Tibial artery (tissue), 4 donors: ENCODE results near the gene ILRUN.
"Not testable (repeated sequence)": the region's sequence is repeated elsewhere in the genome, so short reads cannot be mapped to it uniquely, and the experiment has no call there.

Experiments
- DNase-seq, 2 donors: peaks; one replicate each; pipeline ENCODE4 v3.0.0-alpha.2; 2019
- H3K27ac ChIP-seq, 2 donors: fragments of 200-600 bp; sonication (generic) in 1 of 2; 1 replicate in 1 of 2; 2 replicates in 1 of 2; pipeline ENCODE4 v1.5.1; 2018 to 2019; ENCODE audit warnings: mild to moderate bottlenecking in 1 of 2
- H3K27me3 ChIP-seq, 2 donors: fragments of 200-600 bp; sonication (generic) in 1 of 2; one replicate each; pipeline versions ENCODE4 v1.5.1 to v1.6.0; 2016 to 2019
- H3K36me3 ChIP-seq, 3 donors: fragments of 200-600 bp; sonication (generic) in 2 of 3; one replicate each; pipeline ENCODE4 v1.5.1; 2016 to 2019; ENCODE audit warnings: mild to moderate bottlenecking in 2 of 3
- H3K4me1 ChIP-seq, 4 donors: fragments of 200-600 bp; sonication (generic) in 2 of 4; 1 replicate in 3 of 4; 2 replicates in 1 of 4; pipeline ENCODE4 v1.5.1; 2016 to 2019
- H3K4me3 ChIP-seq, 2 donors: fragments of 200-600 bp; sonication (generic) in 1 of 2; 1 replicate in 1 of 2; 2 replicates in 1 of 2; pipeline ENCODE4 v1.5.1; 2018 to 2019; ENCODE audit warnings: mild to moderate bottlenecking in 2 of 2
- H3K9me3 ChIP-seq, 3 donors: fragments of 200-600 bp; sonication (generic) in 1 of 3; one replicate each; pipeline ENCODE4 v1.5.1; 2016 to 2019
- intact Hi-C: fragments of 100-400 bp; cut with DNase I; formaldehyde crosslinking; loops from one replicate; pipeline ENCODE4 v1.15.0; 2023; ENCODE audit warnings: low total_unique reads
- TF ChIP-seq, protein P1 (sequence below), 2 experiments: fragments of 200-600 bp in 1 of 2; fragments of 450-650 bp in 1 of 2; IDR thresholded peaks; one replicate each; pipeline ENCODE4 v1.5.1; 2017 to 2019; ENCODE audit warnings: antibody characterized with exemption in 2 of 2, mild to moderate bottlenecking in 1 of 2, moderate library complexity in 1 of 2

Gene ILRUN

DNA sequence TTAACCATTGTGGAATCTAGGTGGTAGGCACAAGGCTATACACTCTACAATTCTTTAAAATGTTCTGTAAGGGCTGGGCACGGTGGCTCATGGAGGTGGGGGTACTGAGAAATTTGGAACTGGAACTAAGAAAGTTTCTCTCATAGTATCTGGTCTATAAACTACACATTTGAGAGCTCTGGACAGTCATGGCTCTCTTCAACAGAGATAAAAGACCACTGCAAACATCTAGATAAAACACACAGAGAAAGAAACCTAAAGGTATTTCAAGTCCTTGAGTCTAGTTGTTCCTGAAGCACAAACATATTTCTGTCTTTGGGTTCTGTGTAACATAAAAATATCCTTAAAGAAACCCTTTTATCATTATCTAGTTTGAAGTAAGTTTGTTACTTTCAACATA lies 35.2 kb downstream of the ILRUN start:
- TF ChIP-seq, protein P1, sequence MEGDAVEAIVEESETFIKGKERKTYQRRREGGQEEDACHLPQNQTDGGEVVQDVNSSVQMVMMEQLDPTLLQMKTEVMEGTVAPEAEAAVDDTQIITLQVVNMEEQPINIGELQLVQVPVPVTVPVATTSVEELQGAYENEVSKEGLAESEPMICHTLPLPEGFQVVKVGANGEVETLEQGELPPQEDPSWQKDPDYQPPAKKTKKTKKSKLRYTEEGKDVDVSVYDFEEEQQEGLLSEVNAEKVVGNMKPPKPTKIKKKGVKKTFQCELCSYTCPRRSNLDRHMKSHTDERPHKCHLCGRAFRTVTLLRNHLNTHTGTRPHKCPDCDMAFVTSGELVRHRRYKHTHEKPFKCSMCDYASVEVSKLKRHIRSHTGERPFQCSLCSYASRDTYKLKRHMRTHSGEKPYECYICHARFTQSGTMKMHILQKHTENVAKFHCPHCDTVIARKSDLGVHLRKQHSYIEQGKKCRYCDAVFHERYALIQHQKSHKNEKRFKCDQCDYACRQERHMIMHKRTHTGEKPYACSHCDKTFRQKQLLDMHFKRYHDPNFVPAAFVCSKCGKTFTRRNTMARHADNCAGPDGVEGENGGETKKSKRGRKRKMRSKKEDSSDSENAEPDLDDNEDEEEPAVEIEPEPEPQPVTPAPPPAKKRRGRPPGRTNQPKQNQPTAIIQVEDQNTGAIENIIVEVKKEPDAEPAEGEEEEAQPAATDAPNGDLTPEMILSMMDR (IDR thresholded peaks at IDR 0.05): no peak
- H3K27ac ChIP-seq: no peak overlapping the region
- H3K4me1 ChIP-seq: peaks cover 0 to 48% (median 35%) of the 10 kb centered on the region in 4 donors
- no peaks in the 10 kb centered on the region for H3K9me3 ChIP-seq
- no peaks in the 10 kb centered on the region for H3K27me3 ChIP-seq
- intact Hi-C loops: no loop called here
- no peaks in the 10 kb centered on the region for H3K36me3 ChIP-seq
- no peak overlapping the region for H3K4me3 ChIP-seq
- DNase-seq: no peak

DNA sequence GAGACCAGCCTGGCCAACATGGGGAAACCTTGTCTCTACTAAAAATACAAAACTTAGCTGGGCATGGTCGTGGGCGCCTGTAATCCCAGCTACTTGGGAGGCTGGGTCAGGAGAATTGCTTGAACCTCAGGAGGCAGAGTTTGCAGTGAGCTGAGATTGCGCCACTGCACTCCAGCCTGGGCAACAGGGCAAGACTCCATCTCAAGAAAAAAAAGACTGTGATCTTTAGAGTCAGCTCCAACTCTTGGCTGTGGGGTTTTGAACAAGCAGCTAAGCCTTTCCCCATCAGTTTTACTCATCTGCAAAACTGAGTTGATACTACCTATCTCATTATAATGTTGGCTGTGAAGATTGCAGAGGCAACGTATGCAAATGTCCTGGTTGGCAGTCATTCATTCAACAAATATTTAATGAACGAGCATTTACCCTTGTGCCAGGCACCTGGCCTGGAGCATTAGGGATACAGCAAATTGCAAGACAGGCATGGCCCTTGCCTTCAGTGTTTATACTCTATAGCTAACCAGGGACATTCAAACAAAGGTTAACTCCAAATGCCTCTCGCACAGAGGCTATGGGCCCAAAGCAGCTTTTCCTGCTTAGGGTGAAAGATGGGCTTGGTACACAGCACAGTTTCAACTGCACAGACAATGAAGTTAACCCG lies 37.8 kb downstream of the ILRUN start:
- H3K27ac ChIP-seq: peak overlapping the region in 1 of 2 donors; percentile 85
- DNase-seq: no peak
- no peaks in the 10 kb centered on the region for H3K27me3 ChIP-seq
- TF ChIP-seq, protein P1 (IDR thresholded peaks at IDR 0.05): no peak
- H3K4me1 ChIP-seq: peaks cover 0 to 40% (median 27%) of the 10 kb centered on the region in 4 donors
- intact Hi-C loops: no loop called here
- H3K36me3 ChIP-seq: no peaks in the 10 kb centered on the region
- H3K4me3 ChIP-seq: no peak overlapping the region
- H3K9me3 ChIP-seq: no peaks in the 10 kb centered on the region

DNA sequence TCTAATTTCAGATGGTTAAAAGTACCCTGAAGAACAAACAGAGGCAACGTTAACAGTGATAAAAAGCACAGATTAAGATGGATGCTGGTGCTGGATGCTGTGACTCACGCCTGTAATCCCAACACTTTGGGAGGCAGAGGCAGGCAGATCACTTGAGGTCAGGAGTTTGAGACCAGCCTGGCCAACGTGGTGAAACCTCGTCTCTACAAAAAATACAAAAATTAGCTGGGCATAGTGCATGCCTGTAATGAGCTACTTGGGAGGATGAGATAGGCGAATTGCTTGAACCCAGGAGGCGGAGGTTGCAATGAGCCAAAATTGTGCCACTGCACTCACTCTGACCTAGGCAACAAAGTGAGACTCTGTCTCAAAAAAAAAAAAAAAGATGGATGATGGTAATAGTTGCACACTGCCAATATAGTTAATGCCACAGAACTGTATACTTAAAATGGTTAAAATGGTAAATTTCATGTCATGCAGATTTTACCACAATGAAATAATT lies 38.5 kb downstream of the ILRUN start:
- intact Hi-C loops: not testable (repeated sequence)
- H3K4me1 ChIP-seq: peaks cover 0 to 39% (median 23%) of the 10 kb centered on the region in 4 donors

DNA sequence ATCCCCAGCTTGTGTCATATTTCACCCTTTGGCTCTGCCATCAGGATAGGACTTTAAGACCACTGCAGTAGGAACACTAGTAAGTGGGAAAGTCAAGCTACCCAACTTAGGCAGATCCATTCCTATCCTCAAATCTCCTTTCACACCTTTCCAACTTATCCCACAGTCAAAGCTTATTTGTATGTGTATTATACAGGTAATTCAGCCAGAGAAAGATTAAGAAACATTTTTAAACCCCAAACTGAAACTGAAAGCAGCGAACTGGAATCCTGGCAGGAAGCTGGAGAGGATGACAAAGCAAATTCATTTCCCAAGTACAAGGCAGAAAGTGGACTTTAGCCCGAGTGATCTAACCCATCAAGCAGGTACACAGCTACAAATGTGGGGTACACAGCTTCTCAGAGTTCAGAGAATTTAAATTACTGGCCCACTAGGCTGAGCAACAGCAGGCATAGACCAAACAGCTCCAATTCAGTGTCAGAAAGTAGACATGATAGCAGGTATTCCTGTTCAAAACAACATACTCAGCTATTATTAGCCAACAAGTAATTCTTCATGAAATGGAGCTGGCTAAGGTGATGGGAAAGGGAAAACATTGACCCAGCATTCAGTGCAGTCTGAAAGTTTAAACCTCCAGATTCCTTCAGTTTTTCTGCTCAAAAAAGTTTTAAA lies 39.1 kb downstream of the ILRUN start:
- Histone ChIP-seq H3K27ac (peak overlapping the region; percentile 71 to 85), H3K4me1 (peaks cover 0 to 39% (median 23%) of the 10 kb centered on the region in 4 donors), H3K4me3 (peak overlapping the region; percentile 40 to 48), H3K9me3 (no peaks in the 10 kb centered on the region), H3K27me3 (no peaks in the 10 kb centered on the region), H3K36me3 (peaks cover 0 to 4% (median 0%) of the 10 kb centered on the region in 3 donors)
- TF ChIP-seq, protein P1 (IDR thresholded peaks at IDR 0.05): no peak
- DNase-seq: peak in 1 of 2 donors; percentile 34
- intact Hi-C loops: no loop called here

More for the DNA sequence above, 38.5 kb downstream of the ILRUN start:
- H3K27me3 ChIP-seq, H3K36me3 ChIP-seq, DNase-seq, H3K9me3 ChIP-seq: not testable (repeated sequence)
- Histone ChIP-seq H3K27ac (peak overlapping the region; percentile 71 to 85), H3K4me3 (peak overlapping the region; percentile 40 to 48)

DNA sequence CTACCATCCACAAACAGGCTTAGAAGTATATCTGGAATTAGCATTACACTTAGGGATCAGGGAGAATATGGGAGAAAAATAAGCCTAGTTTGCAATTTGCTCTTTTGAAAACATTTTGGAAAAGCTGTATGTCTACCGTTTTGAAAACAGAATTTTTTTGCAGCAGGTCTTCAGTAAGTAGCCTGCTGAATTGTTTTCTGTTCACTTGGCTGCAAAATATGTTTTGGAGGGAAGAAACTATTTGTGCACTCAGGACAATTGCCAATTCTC lies 39.6 kb downstream of the ILRUN start:
- TF ChIP-seq, protein P1 (IDR thresholded peaks at IDR 0.05): no peak
- Histone ChIP-seq H3K4me1 (peaks cover 0 to 39% (median 23%) of the 10 kb centered on the region in 4 donors), H3K36me3 (peaks cover 0 to 4% (median 0%) of the 10 kb centered on the region in 3 donors), H3K4me3 (peak overlapping the region; percentile 40 to 48), H3K9me3 (no peaks in the 10 kb centered on the region), H3K27me3 (no peaks in the 10 kb centered on the region), H3K27ac (peak overlapping the region; percentile 71 to 85)
- DNase-seq: no peak
- intact Hi-C loops: no loop called here

DNA sequence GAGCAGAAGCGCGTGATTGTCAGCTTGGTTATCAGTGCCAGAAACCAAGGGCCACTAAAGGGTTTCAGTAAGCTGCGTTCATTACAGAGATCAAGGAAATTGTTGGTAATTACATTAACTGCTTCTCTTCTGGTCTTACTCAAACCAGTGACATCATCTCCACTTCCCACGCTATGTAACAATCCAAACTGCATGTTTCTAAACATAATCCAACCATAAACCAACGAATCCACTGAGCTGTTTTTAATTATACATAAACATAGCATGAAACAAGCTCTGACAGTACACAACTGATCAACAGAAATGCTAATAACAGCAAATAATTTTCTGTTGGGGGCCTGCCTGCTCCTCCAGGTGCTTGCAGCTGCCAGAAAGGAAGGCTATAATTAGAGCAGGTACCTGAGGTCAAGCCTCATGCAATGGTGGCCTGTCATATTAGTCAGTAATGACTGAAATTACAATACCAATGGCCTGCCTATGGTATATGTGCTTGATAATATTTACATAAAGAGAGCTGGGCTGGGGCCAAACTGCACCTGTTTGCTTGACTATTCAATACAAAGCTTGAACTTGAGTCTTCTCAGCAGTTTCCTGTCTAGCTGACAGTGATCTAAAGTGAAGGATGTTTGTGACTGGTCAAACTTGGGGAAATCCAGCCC lies 40.1 kb downstream of the ILRUN start:
- TF ChIP-seq, protein P1 (IDR thresholded peaks at IDR 0.05): no peak
- intact Hi-C loops: no loop called here
- peaks cover 0 to 42% (median 23%) of the 10 kb centered on the region in 4 donors for H3K4me1 ChIP-seq
- no peaks in the 10 kb centered on the region for H3K9me3 ChIP-seq
- peak overlapping the region; percentile 40 to 48 for H3K4me3 ChIP-seq
- peak overlapping the region; percentile 71 to 85 for H3K27ac ChIP-seq
- H3K27me3 ChIP-seq: no peaks in the 10 kb centered on the region
- peaks cover 0 to 4% (median 0%) of the 10 kb centered on the region in 3 donors for H3K36me3 ChIP-seq
- no peak for DNase-seq

DNA sequence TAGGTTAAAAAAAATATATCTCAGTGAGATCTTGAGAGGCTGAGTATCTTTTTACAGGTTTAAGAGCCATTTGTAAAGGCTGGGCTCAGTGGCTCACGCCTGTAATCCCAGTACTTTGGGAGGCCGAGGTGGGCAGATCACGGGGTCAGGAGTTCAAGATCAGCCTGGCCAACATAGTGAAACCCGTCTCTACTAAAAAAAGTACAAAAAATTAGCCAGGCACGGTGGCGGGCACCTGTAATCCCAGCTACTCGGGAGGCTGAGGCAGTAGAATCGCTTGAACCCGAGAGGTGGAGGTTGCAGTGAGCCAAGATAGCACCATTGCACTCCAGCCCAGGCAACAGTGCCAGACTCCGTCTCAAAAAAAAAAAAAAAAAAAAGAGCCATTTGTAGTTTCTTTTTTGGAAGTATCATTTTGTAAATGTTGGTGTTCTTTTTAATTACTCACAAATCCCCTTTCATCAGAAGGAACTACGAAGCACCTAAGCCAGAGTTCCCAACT lies 40.6 kb downstream of the ILRUN start:
- Histone ChIP-seq H3K4me1 (peaks cover 0 to 48% (median 25%) of the 10 kb centered on the region in 4 donors), H3K27ac (peak overlapping the region; percentile 71 to 85)
- H3K27me3 ChIP-seq, H3K4me3 ChIP-seq, H3K9me3 ChIP-seq, H3K36me3 ChIP-seq, DNase-seq, intact Hi-C loops: not testable (repeated sequence)
